Adipose tissue (tissue), 3 donors: Measurements from ENCODE around the gene RPS16. TPM values are rescaled to one million over a fixed set of nuclear protein-coding genes. Genes with fewer than 3 reads are reported as not detected.
A peak's percentile ranks its signal among the peaks of the same experiment; 100 is the strongest.
"Not testable (repeated sequence)": the region's sequence is repeated elsewhere in the genome, so short reads cannot be mapped to it uniquely, and the experiment has no call there.

Experiments used
- H3K27ac ChIP-seq: one replicate; pipeline ENCODE4 v1.5.1; 2013; ENCODE audit warnings: low read depth, low read length
- WGBS, 3 donors: extraction: QIAGEN DNeasy Blood & Tissue Kit; methylation state at CpG; one replicate each; pipeline ENCODE4 v1.1.7; 2013; 5-methylcytosine and 5-hydroxymethylcytosine counted together
- polyA plus RNA-seq, 3 donors: library from polyadenylated mRNA; stranded (reverse); fragments of 200-250 nt; gene quantifications; one replicate each; pipeline ENCODE4 v1.2.3, GENCODE V29; 2013
- donor health status: healthy with polysubstance abuse.
- donor health status: Bipolar disorder and iron deficiency.
- donor health status: healthy.

The RPS16 gene
- polyA plus RNA-seq, 3 donors, result 2,185 to 4,039 (median 3,887) TPM

- H3K27ac ChIP-seq, result no peak overlapping the region
- 95 to 96% (median 95%) methylated on average over 18 of the region's 18 CpGs for WGBS, 3 donors
Measured at GRCh38 chr19:39465956-39466747, 30.4 kb upstream of the RPS16 start.

GRCh38 chr19:39463403-39463802 is 27.7 kb upstream of the RPS16 start:
- H3K27ac ChIP-seq, result no peak overlapping the region
- 76 to 97% (median 89%) methylated on average over 3 of the region's 3 CpGs for WGBS, 3 donors

GRCh38 chr19:39451257-39451656 is 15.5 kb upstream of the RPS16 start:
- 93 to 99% (median 95%) methylated on average over 8 of the region's 8 CpGs for WGBS, 3 donors
- not testable (repeated sequence) for H3K27ac ChIP-seq

GRCh38 chr19:39449116-39449797 is 13.5 kb upstream of the RPS16 start:
- no peak overlapping the region for H3K27ac ChIP-seq
- WGBS, 3 donors, result 73 to 85% (median 77%) methylated on average over 8 of the region's 8 CpGs

GRCh38 chr19:39448271-39448670 is 12.5 kb upstream of the RPS16 start:
- 49 to 83% (median 56%) methylated on average over 3 of the region's 3 CpGs for whole genome bisulfite sequencing, 3 donors
- no peak overlapping the region for H3K27ac ChIP-seq

- WGBS, 3 donors, result 75 to 88% (median 86%) methylated on average over 16 of the region's 16 CpGs
- no peak overlapping the region for H3K27ac ChIP-seq
Measured at GRCh38 chr19:39446365-39447084, 10.8 kb upstream of the RPS16 start.

- WGBS, 3 donors, result 0 to 1% (median 1%) methylated on average over 68 of the region's 68 CpGs
- peak within 1 kb of the TSS; percentile 45 for H3K27ac ChIP-seq
Measured at GRCh38 chr19:39445196-39446111, 9.7 kb upstream of the RPS16 start, which contains the start of gene SUPT5H. SUPT5H (plus strand) TSS chr19:39445582; CDS start chr19:39445891, 309 bp downstream.

GRCh38 chr19:39444598-39445195 is 8.9 kb upstream of the RPS16 start:
- peak overlapping the region; percentile 45 for H3K27ac ChIP-seq
- 3 to 5% (median 4%) methylated on average over 17 of the region's 17 CpGs for WGBS, 3 donors

GRCh38 chr19:39438270-39438934 is 2.7 kb upstream of the RPS16 start:
- 76 to 86% (median 86%) methylated on average over 9 of the region's 9 CpGs for WGBS, 3 donors
- no peak overlapping the region for H3K27ac ChIP-seq

- 0 to 4% (median 3%) methylated on average over 2 of the region's 2 CpGs for WGBS, 3 donors
Measured at GRCh38 chr19:39436350-39436716, 584 bp upstream of the RPS16 start.

GRCh38 chr19:39434123-39435076 is 1.3 kb downstream of the RPS16 start:
- 48 to 58% (median 49%) methylated on average over 10 of the region's 10 CpGs for WGBS, 3 donors
- H3K27ac ChIP-seq, result no peak overlapping the region

More at GRCh38 chr19:39436350-39436716, 584 bp upstream of the RPS16 start:
- no peak overlapping the region for H3K27ac ChIP-seq

- WGBS, 3 donors, result 94 to 96% (median 95%) methylated on average over 8 of the region's 8 CpGs
- no peak overlapping the region for H3K27ac ChIP-seq
Measured at GRCh38 chr19:39433480-39434079, 2.2 kb downstream of the RPS16 start.

- 86 to 97% (median 96%) methylated on average over 8 of the region's 8 CpGs for WGBS, 3 donors
- H3K27ac ChIP-seq, result no peak overlapping the region
Measured at GRCh38 chr19:39432677-39433025, 3.1 kb downstream of the RPS16 start.

- 52 to 68% (median 55%) methylated on average over 25 of the region's 25 CpGs for WGBS, 3 donors
- H3K27ac ChIP-seq, result no peak overlapping the region
Measured at GRCh38 chr19:39430675-39431593, 4.8 kb downstream of the RPS16 start.
